Amygdala (tissue), 56 donors: ENCODE results near the gene PDE9A.
"Not testable (repeated sequence)": the region's sequence is repeated elsewhere in the genome, so short reads cannot be mapped to it uniquely, and the experiment has no call there.

Experiments used
- DNase-seq, 56 donors: peaks; one replicate each; lab custom pipeline; 2025; lab: John Stamatoyannopoulos, UW

PDE9A gene

DNA sequence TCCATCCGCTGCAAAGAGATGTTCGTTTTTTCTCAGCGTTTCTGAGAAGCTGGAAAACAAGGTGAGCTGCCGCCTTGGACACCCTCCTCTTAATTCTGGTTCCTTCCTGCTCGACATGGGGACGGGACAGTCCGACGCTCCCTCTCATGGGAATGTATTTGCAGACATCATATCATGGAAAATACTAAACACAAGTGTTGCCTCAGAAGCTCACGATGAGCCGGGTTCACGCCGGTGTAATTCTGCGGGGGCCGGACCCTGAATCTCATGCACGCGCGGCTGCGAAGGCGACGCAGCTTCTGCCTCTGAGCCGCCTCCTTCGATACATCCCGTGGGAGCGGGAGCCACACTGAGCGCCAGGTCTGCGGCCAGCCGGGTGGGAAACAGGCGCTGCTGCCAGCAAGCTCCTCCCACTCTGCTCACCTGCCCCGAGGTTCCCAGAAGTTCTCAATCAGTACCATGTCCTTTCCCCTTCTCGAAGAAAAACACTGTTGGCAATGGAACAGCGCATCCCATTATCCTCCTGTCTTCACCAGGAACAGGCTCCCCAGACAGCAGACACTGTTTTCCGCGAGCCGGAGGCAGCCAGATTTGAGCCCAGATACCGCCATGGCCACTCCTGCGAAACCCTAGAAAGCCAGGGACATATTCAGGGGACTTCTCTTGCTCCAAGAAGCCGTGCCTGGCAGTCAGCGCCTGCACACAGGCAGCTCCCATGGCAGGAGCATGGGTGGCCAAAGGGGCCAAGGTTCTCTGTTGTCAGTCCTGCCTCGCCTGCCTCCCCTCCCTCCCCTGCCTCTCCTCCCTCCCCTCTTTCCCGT is 127.9 kb downstream of the PDE9A start:
- peak in 8 of 56 donors; percentile 9 to 55 (median 14) for DNase-seq

DNA sequence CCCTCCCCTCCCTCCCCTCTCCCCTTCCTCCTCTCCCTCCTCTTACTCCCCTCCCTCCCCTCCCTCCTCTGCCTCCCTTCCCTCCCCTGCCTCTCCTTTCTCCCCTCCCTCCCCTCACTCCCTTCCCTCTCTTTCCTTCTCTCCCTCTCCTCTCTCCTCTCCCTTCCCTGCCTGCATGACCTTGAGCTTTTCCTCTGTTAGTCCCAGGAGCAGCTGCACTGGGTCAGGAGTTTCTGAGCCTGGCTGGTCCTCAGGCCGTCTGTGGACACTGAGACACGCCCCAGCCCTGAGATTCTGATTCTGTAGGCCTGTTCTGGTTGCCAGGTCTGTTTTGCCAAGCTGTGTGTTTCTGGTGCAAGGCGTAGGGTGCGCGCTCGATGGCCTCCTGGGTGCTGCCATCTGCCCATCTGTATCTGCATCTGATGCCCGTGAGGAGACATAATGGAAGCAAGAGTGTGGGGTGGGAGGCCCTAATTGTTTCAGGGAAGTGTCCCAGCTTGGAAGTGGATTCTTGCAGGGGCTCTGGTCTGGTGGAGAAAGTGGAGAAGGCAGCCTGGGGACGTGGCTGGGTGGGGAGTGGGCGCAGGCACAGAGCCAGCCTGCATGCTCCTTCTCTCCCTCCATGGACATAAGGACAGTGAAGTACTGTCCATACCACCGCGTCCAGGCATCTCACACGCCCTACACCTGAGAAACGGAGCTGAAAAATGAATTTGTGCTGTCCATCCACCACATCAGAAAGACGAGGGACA is 128.7 kb downstream of the PDE9A start:
- DNase-seq, result no peak

GRCh38 chr21:42782723-42783242 is 129.4 kb downstream of the PDE9A start:
- DNase-seq, result no peak

GRCh38 chr21:42784276-42784675 is 130.9 kb downstream of the PDE9A start:
- no peak for DNase-seq

- no peak for DNase-seq
Measured at GRCh38 chr21:42784896-42785451, 131.6 kb downstream of the PDE9A start.

DNA sequence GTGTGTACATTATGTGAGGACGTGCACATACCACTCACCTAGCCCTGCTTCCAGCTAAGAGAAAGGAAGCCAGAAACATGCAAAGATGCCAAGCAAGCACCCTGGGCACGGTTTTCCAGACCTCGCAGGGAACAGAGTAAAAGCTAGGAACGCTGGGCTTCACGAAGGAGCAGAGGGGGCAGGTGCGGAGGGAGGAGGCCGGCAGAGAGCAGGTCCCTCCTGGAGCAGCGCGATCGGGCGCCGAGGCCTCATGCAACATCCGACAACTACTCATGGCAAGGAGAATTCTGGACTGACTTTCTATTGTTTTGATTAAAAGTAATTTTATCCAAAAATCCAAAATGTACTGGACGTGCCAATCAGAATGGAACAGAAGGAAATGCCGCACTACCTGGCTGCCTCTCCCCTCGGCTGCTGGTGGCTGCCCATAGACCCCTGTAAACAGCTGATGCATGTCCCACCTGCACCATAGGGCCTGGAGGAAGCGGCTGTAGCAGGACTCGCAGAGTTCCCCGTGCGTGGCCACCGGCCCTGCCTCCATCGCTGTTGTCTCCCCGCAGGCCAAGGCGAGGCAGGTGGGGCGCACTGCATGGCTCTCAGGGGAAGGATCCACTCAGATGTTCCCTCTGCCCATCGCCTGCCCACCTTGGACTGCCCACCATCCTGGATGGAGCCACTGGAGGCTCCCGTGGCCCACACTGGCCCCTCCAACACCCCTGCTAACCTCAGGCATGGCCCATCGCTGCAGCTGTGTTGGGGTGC is 132.4 kb downstream of the PDE9A start:
- DNase-seq, result no peak

- DNase-seq, result no peak
Measured at GRCh38 chr21:42786884-42787283, 133.5 kb downstream of the PDE9A start.

DNA sequence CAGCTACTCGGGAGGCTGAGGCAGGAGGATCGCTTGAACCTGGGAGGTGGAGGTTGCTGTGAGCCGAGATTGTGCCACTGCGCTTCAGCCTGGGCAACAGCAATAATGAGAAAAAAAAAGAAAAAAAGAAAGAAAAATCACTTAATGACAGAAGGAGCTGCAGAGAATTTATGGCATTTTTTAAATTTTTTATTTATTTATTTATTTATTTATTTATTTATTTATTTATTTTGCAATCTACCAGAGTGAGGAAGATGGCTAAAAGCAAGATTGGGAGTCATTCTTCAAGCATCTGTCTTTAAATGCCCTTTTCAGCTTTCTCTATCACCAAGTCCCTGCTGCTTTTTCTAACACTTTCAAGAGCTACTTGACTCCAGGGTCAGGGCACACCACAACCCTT is 134.2 kb downstream of the PDE9A start:
- DNase-seq, result no peak

GRCh38 chr21:42790520-42791065 is 137.2 kb downstream of the PDE9A start:
- no peak for DNase-seq

DNA sequence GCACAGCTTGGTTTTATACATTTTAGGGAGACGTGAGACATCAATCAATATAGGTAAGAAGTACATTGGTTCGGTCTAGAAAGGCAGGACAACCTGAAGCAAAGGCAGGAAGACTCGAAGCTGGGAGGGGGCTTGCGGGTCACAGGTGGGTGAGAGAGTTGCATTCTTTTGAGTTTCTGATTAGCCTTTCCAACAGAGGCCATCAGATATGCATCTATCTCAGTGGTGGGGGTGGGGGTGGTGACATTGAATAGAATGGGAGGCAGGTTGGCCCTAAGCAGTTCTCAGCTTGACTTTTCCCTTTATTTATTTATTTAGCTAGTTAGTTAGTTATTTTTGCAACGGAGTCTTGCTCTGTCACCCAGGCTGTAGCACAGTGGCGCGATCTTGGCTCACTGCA is 140.4 kb downstream of the PDE9A start:
- DNase-seq, result no peak

DNA sequence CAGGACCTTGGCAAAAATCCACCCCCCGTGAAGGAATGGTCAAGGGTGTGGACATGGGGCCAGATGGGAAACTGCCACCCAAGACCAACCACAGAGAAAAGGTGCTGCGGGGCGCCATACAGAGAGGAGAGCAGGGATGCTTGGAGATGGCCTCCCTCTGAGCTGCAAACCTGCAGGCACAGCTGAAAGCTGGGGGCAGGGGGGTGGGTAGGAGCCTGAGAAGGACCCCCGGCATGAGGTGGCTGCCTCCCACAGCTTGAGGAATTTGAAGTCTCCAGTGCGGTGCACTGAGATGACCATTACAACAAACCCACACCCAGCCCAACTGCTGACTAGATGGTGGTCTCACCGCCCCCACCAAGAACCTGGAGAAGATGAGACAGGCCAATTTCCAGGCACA is 141.1 kb downstream of the PDE9A start:
- no peak for DNase-seq

DNA sequence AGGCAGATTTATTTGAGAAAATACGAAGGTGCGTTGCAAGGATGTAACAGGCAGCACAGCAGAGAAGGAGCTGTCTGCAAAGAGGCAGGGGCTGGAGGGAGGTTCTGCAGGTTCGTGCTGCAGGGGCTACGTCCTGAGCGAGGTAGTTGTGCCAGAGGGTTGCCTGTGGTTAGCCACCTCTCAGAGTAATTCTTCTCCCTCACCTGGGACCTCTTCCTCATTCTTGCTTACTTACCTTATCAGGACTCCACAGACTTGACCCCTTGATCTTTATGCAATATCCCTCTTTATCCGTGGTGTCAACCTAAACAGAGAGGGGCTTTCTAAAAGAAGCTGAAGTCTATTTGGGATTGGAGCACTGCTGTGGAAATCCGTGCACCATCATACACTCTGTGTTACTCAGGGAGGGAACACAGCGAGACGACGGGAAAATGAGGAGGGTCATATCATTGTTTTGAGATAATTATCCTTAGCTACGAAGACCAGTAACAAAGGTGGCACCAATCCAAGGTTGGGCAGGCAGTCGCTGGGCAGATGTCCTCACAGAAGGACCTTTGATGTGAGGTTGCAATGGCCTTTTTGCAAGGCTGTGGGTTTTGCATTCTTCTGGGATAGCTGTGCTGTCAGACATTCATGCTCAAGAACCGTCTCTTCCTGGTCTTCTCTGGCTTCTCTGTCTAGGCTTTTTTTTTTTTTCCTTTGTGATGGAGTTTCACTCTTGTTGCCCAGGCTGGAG is 143.1 kb downstream of the PDE9A start:
- DNase-seq, result no peak

DNA sequence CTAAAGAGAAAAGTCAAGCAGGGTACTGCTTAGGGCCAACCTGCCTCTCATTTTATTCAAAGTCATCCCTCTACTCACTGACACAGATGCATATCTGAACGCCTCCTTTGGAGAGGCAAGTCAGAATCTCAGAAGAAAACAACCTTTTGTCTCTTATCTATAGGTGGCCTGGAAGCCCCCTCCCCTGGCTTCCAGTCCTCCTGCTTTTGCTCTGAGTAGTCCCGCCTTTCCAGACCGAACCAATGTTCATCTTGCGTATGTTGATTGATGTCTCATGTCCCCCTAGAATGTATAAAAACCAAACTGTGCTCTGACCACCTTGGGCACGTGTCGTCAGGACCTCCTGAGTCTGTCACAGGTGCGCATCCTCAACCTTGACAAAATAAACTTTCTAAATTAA is 144.1 kb downstream of the PDE9A start:
- DNase-seq, result no peak

DNA sequence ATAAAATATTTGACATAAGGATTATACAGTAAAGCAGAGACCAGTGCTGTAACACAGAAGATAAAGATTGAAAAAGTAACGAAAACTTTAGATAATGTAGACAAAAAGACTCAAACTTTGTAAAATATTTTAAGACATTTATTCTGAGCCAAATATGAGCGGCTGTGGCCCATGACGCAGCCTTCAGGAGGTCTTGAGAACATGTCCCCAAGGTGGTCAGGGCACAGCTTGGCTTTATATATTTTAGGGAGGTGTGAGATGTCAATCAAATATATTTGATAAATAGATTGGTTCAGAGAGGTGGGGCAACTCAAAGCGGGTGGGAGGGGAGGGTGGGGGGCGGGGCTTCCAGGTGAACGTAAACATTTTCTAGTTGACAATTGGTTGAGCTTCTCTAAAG is 144.7 kb downstream of the PDE9A start:
- no peak for DNase-seq

DNA sequence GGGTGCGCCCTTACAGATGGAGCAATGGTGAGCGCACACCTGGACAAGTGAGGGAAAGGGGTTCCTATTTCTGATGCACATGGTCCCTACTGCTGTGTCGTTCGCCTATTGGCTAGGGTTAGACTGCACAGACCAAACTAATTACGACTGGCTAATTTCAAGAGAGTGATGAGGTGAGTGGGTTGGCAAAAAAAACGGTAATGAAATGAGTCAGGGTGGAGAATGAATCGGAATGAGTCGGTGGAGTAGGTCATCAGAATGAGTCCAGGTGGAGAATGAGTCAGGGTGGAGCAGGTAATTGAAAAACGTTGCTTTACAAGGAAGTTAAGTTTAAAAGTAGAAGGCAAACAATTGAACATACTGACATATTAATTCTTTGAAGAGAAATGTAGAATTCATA is 146.1 kb downstream of the PDE9A start:
- no peak for DNase-seq

DNA sequence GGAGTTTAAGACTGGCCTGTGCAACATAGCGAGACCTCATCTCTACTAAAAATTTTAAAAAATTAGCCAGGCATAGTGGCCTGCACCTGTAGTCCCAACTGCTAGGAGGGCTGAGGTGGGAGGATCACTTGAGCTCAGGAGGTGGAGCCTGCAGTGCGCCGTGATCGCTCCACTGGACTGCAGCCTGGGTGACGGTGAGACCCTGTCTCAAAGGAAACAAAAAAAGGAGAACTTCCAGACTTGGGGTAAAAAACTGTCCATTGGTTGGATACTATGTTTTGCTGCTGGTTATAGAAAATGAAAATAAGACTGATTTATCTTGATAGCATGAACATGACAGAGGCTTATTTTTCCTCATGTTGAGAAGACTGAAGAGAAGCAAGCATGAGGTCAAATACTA is 146.5 kb downstream of the PDE9A start:
- no peak for DNase-seq

DNA sequence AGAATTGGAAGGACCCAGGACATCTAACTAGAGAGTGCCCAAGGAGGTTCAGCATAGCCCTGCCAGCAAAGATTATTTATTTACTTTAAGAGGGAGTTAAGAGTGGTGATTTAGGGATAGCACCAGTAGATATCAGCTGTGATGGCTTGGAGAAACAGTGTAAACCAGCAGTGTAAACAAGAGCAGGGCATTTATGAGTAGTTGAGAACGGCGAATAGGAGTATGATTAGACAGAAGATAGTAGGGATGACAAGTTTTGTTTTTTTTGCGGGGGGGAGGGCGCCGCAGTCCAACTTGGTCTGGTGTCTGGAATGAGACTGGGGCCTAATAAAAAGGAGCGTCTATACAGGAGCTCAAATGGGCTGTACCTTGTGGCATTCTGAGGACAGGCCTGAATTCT is 148.2 kb downstream of the PDE9A start:
- DNase-seq, result not testable (repeated sequence)

GRCh38 chr21:42806509-42807140 is 153.2 kb downstream of the PDE9A start:
- no peak for DNase-seq

- DNase-seq, result not testable (repeated sequence)
Measured at GRCh38 chr21:42807293-42807895, 154.0 kb downstream of the PDE9A start.
